ENCODE measurements around the gene FBXO11.

The FBXO11 gene

DNA sequence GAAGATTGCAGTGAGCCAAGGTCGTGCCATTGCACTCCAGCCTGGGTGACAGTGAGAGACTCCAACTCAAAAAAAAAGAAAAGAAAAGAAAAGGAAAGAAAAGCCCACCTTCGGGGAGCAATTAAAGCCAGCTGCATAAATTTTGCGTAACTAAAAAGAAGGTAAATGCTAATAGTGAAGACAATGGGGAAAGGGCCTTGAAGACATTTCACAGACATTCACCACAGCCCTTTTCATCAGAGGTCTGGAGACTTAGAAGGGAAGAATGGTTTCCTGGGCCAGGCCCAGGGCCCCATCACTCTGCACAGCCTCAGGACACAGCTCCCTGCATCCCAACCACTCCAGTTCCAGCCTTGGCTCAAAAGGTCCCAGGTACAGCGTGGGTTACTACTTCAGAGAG lies 158.4 kb downstream of the FBXO11 start:
- H3K4me3 ChIP-seq (ENCODE audit: low read length): no peak overlapping the region
- TF ChIP-seq, protein P1, sequence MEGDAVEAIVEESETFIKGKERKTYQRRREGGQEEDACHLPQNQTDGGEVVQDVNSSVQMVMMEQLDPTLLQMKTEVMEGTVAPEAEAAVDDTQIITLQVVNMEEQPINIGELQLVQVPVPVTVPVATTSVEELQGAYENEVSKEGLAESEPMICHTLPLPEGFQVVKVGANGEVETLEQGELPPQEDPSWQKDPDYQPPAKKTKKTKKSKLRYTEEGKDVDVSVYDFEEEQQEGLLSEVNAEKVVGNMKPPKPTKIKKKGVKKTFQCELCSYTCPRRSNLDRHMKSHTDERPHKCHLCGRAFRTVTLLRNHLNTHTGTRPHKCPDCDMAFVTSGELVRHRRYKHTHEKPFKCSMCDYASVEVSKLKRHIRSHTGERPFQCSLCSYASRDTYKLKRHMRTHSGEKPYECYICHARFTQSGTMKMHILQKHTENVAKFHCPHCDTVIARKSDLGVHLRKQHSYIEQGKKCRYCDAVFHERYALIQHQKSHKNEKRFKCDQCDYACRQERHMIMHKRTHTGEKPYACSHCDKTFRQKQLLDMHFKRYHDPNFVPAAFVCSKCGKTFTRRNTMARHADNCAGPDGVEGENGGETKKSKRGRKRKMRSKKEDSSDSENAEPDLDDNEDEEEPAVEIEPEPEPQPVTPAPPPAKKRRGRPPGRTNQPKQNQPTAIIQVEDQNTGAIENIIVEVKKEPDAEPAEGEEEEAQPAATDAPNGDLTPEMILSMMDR (conservative IDR thresholded peaks at IDR 0.05; ENCODE audit: low read depth, low read length): no peak
- no peak for DNase-seq (ENCODE audit: low read depth)

DNA sequence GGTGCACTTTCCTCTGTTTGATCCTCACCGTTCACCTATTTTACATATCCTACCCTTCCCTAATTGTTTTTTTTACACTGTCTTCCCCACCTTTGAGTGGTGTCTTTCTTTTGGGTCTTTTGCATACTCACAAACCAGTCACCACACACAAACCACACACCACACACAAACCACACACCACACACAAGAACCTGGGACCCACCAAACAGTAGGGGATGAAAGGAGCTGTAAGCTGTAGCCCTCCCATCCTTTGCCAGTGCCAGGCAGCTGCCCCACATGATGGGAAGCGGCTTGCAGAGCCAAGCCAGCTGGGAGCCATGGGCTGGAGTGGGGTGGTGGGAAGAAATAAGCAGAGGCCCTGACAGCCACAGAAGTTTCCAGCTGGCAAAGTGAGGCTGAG lies 162.2 kb downstream of the FBXO11 start:
- no peak overlapping the region for H3K4me3 ChIP-seq (ENCODE audit: low read length)
- DNase-seq (ENCODE audit: low read depth): no peak
- TF ChIP-seq, protein P1 (conservative IDR thresholded peaks at IDR 0.05; ENCODE audit: low read depth, low read length): no peak

DNA sequence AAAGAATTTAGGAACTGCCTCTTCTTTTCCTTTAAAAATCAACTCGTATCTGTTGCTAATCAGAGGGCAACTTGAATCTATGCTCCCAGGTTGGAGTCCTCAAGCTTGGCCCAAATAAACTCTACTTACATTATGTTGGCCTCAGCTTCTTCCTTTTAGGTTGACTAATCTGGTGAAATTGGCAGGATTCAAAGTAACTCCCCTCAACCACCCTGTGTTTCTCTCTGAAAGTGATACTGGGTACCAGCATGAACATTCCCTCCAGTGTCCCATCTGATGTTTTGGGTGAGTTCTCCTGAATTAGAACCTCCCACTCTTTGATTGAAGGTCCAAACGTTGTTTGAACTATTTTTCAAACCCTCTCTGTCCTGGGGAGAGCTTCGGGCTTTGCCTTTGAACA lies 164.7 kb downstream of the FBXO11 start:
- TF ChIP-seq, protein P1 (conservative IDR thresholded peaks at IDR 0.05; ENCODE audit: low read depth, low read length): no peak
- no peak for DNase-seq (ENCODE audit: low read depth)
- no peak overlapping the region for H3K4me3 ChIP-seq (ENCODE audit: low read length)

DNA sequence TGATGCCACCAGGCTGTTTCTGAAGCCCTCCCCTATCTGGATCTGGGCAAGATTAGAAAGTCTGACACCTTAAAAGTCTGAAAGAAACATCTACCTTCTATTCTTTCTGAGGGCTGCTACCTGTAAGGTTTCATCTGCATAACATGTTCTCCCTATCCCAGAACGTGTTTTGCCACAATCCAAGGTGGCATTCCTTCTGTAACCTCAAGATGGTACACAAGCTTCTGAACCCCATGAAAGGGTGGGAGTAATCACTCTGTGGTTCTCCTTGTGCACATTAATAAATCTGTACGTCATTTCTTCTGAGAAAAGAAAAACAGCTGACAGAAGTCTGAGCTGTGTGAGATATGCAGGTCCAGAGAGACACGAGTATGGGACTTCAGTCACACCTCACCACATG lies 165.2 kb downstream of the FBXO11 start:
- TF ChIP-seq, protein P1 (conservative IDR thresholded peaks at IDR 0.05; ENCODE audit: low read depth, low read length): no peak
- no peak for DNase-seq (ENCODE audit: low read depth)
- H3K4me3 ChIP-seq (ENCODE audit: low read length): no peak overlapping the region
